Measurements from ENCODE around the gene TRAF7.
"Not testable (repeated sequence)": the region's sequence is repeated elsewhere in the genome, so short reads cannot be mapped to it uniquely, and the experiment has no call there.

Gene TRAF7

GRCh38 chr16:2155091-2155950 lies at the start of gene TRAF7:
Gene TRAF7 (plus strand): TSS chr16:2155782. CDS start chr16:2163921, 8,139 bp downstream.
- DNase-seq (ENCODE audit: low read depth in 2 of 2) = peak; percentile 97

GRCh38 chr16:2106211-2106610 lies 49.4 kb upstream of the TRAF7 start:
- not testable (repeated sequence) for DNase-seq (ENCODE audit: low read depth in 2 of 2)

DNA sequence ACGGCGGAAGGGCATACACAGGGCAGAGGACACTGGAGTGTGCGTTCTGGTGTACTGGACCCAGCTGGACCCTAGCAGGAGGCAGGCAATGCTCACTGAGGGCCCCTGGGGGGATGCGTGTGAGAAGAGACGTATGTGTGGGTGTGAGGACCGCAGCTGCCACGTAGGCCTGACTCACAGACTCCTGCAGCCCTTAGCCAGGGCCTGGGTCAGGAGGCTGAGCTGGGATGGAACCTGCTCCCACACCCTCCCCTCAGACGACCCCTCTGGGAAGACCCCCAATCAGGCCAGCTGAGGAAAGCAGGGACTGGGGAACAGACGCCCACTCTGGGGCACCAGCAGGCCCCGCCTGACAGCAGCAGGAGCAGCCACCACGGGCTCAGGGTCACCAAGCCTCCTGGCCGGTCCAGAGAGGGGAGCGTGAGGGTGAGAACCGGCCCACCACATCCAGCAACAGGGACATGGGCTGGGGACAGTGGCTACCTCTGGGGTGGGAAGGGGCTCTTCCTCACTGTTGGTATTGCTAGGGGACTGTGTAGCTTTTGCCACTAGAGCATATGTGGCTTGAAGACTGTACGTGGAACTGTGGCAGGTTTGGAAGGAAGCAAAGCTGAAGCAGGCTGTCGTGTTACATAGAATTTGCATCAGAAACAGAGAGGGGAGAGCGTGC lies 48.3 kb upstream of the TRAF7 start:
- DNase-seq (ENCODE audit: low read depth in 2 of 2) = not testable (repeated sequence)

DNA sequence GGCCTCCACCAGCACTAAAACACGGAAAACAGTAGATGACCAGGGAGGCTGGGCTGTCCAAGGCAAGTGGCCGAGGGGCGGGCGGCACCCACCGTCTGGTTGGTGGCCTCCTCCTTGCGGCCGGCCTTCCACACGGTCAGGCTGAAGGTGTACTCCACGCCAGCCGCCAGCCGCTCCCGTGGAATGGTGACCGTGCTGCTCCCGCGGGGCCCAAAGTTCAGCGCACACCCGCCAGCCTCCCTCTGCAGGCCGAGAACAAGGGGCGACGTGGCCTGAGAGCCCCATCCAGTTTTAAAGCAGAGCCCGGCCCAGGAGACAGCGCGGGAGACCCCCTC lies 47.8 kb upstream of the TRAF7 start:
- DNase-seq (ENCODE audit: low read depth in 2 of 2) = not testable (repeated sequence)

GRCh38 chr16:2108446-2109270 lies 46.9 kb upstream of the TRAF7 start:
- DNase-seq (ENCODE audit: low read depth in 2 of 2) = not testable (repeated sequence)

GRCh38 chr16:2109271-2109580 lies 46.4 kb upstream of the TRAF7 start:
- DNase-seq (ENCODE audit: low read depth in 2 of 2) = not testable (repeated sequence)

DNA sequence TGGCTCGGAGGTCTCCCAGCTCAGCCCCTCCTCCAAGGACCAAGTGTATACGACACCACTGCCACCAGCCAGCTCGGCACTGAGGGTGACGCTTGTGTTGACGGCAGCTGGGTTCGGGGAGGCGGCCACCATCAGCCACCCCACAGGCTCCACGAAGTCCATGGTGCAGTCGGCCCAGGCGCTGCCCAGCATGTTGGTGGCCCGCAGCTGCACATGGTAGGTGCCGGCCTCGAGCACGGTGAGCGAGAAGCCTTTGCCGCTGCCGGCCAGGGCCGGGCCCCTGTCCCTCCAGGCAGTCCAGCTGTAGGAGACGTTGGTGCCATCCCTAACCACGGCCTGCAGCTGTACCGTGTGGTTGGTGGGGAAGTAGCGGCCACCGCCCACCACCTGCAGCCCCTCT lies 45.7 kb upstream of the TRAF7 start:
- DNase-seq (ENCODE audit: low read depth in 2 of 2) = not testable (repeated sequence)

- not testable (repeated sequence) for DNase-seq (ENCODE audit: low read depth in 2 of 2)
Observed at GRCh38 chr16:2110332-2111008, 45.1 kb upstream of the TRAF7 start.

DNA sequence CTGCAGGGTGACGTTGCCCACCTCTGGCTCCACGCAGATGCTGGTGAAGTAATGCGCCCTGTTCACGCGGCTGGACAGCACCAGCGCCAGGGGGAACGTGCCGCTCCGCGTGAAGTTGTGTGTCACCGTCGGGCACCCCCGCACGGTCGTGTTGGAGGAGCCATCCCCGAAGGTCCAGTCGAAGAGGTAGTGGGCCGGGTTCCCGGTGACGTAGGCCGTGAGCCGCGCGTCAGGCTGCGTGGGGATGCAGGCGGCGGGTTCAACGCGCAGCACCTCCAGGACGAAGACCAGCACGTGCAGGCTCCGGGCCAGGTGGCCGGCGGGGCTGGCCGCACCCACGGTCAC lies 44.6 kb upstream of the TRAF7 start:
- DNase-seq (ENCODE audit: low read depth in 2 of 2) = not testable (repeated sequence)

DNA sequence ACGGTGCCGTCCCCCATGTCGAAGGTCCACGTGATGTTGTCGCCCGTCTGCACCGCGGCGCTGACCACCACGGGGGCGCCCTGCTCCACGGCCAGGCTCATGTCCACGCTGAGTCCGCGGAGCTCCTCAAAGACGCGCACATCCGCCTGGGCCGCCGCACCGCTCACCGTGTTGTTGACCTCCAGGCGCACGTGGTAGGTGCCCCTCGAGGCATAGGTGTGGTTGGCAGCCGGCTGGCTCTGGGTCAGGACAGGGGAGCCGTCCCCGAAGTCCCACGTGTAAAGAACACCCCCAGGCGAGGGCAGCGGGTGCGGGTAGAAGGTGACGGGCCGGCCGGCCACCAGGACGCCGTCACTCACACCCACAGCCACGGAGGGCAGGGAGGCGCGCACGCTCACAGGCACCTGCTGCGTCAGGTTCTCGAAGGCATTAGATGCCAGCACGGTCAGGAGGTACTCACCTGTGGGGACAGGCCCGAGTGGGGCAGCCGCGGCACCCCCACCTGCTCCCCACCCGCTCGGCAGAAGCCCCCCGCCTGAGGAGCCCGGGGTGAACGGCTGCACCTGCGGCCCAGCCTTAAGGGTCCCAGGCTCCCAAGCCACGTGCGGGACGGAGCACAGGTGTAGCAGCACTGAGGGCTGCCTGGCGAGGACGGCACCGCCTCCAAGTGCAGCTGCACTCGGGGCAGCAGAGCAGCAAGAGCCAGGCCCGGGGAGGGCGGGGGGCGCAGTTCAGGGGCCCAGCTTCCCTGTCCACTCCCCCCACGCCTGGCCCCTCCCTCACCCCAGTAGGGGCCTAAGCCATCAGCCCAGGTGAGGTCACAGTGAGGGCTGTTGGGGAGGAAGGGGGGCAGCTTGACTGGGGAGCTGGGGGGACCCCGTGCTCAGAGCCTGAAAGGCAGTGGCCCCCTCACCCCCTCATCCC lies 43.9 kb upstream of the TRAF7 start:
- not testable (repeated sequence) for DNase-seq (ENCODE audit: low read depth in 2 of 2)

- not testable (repeated sequence) for DNase-seq (ENCODE audit: low read depth in 2 of 2)
Observed at GRCh38 chr16:2112539-2113106, 43.0 kb upstream of the TRAF7 start.

- DNase-seq (ENCODE audit: low read depth in 2 of 2) = not testable (repeated sequence)
Observed at GRCh38 chr16:2114225-2114624, 41.4 kb upstream of the TRAF7 start.

GRCh38 chr16:2114885-2115590 lies 40.5 kb upstream of the TRAF7 start:
- DNase-seq (ENCODE audit: low read depth in 2 of 2) = not testable (repeated sequence)

- DNase-seq (ENCODE audit: low read depth in 2 of 2) = no peak
Observed at GRCh38 chr16:2115591-2115973, 40.0 kb upstream of the TRAF7 start.

- not testable (repeated sequence) for DNase-seq (ENCODE audit: low read depth in 2 of 2)
Observed at GRCh38 chr16:2116428-2116827, 39.2 kb upstream of the TRAF7 start.

DNA sequence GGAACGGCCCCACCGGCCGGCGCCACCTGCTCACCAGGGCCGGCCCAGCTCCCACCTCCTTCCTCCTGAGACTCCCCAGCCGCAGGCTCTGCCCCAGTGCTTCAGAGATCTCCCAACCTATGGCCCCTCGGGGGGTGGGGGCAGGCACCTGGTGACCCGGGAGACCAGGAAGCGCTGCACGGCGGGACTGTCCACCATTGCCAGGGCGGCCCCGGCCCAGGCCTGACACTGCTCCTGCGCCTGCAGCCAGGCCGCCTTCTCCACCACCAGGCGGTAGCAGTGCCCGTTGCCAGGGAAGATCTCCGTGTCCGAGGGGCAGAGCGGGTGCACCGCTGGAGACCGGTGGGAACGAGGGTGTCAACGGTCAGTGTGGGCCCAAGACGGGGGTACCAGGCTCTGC lies 38.2 kb upstream of the TRAF7 start:
- not testable (repeated sequence) for DNase-seq (ENCODE audit: low read depth in 2 of 2)

DNA sequence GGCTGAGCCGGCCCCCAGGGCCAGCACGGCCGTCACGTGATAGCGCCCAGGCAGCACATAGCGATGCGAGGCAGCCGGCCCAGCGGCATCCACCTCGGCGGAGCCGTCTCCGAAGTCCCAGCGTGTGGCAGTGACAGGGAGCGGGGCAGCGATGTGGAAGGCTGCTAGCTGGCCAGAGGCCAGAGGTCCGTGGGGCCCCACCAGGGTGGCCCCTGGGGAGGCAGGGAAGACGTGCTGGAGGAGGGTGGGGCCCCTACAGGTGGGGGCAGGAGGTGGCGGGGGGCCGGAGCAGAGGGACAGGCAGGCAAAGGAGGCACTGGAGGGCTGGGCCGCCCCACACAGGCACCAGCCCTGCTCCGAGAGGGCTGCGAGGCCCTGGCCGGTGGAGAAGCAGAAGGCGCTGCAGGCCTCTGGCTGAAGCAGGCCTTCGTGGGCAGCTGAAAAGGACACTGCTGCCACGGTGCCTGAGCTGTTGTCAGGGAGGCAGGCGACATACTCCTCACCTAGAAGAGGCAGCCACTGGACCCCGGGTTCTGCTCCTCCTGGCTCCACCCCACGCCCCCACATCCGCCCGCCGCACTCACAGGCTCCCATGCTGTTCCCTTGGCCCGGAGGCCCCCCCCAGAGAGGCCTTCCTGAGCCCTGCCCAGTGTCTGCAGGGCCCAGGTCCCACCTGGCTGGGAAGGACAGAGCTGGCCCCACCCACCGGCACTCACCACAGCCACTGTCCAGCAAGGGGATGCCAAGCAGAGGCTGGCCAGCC lies 37.4 kb upstream of the TRAF7 start:
- DNase-seq (ENCODE audit: low read depth in 2 of 2) = not testable (repeated sequence)

GRCh38 chr16:2121325-2121724 lies 34.3 kb upstream of the TRAF7 start:
- DNase-seq (ENCODE audit: low read depth in 2 of 2) = not testable (repeated sequence)

DNA sequence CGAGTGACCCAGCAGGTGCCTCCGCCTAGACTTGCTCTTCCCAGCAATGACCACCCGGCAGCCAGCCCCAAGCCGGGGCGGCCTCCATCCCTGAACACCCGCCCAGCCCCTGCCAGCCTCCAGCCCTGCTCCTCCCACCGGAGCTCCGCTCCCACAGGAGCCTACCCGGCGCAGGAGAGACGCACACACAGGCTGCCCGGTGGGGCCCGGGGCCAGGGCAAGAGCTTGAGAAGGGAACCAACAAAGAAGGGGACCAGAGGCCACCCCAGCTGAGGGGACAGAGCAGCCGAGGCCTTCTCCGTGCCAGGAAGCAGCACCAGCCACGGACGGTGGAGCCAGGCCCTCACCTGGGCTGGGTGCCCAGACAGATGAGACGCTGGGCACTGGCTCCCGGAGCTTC lies 33.7 kb upstream of the TRAF7 start:
- no peak for DNase-seq (ENCODE audit: low read depth in 2 of 2)
